Neural cell (in vitro differentiated cells): ENCODE data around the gene RALB. TPM values are rescaled to one million over a fixed set of nuclear protein-coding genes. Genes with fewer than 3 reads are reported as not detected.

Source experiments
- H2AFZ ChIP-seq: fragments of 200-600, 300-800 bp; sonication (generic), shearing (Covaris generic); 2 replicates; pipeline ENCODE4 v1.6.0; 2014; ENCODE audit warnings: low read depth, mild to moderate bottlenecking, antibody characterized with exemption, low read length, moderate library complexity
- H3F3A ChIP-seq: fragments of 200-600 bp; shearing (Covaris generic); 2 replicates; pipeline ENCODE4 v1.6.1; 2016; ENCODE audit warnings: mild to moderate bottlenecking, moderate library complexity, mixed read lengths, antibody characterized with exemption, low read length; ENCODE audit not compliant: insufficient read depth, poor library complexity, severe bottlenecking
- H3K27ac ChIP-seq: fragments of 200-600, 300-800 bp; sonication (generic), shearing (Covaris generic); 2 replicates; pipeline ENCODE4 v1.5.1; 2014; ENCODE audit warnings: mild to moderate bottlenecking, low read length, moderate library complexity
- H3K27me3 ChIP-seq: fragments of 300-800, 200-600 bp; sonication (generic), shearing (Covaris generic); 2 replicates; pipeline ENCODE4 v1.6.0; 2014; ENCODE audit warnings: mild to moderate bottlenecking, low read depth, low read length, moderate library complexity; ENCODE audit not compliant: insufficient read depth
- H3K36me3 ChIP-seq: fragments of 300-800, 200-600 bp; sonication (generic), shearing (Covaris generic); 2 replicates; pipeline ENCODE4 v1.5.1; 2014; ENCODE audit warnings: mild to moderate bottlenecking, antibody characterized with exemption, low read length, moderate library complexity; ENCODE audit not compliant: insufficient read depth
- H3K4me2 ChIP-seq: fragments of 300-800, 200-600 bp; sonication (generic), shearing (Covaris generic); 2 replicates; pipeline ENCODE4 v1.6.0; 2014; ENCODE audit warnings: mild to moderate bottlenecking, low read length
- H3K4me3 ChIP-seq: fragments of 300-800, 200-600 bp; sonication (generic), shearing (Covaris generic); 2 replicates; pipeline ENCODE4 v1.5.1; 2014; ENCODE audit warnings: mild to moderate bottlenecking, low read length, moderate library complexity
- H3K79me2 ChIP-seq: fragments of 200-600 bp; shearing (Covaris generic); replicated peaks from 2 replicates; pipeline ENCODE4 v1.6.0; 2014; ENCODE audit warnings: mild to moderate bottlenecking, low read length, moderate library complexity; ENCODE audit not compliant: insufficient read depth
- H3K9ac ChIP-seq: fragments of 300-800, 200-600 bp; sonication (generic), shearing (Covaris generic); 2 replicates; pipeline ENCODE4 v1.6.1; 2016; ENCODE audit warnings: mild to moderate bottlenecking, low read length, mixed read lengths
- H3K9me2 ChIP-seq: fragments of 200-600 bp; shearing (Covaris generic); 2 replicates; pipeline ENCODE4 v1.6.1; 2016; ENCODE audit warnings: mild to moderate bottlenecking, low read length, mixed read lengths; ENCODE audit not compliant: insufficient read depth
- H3K9me3 ChIP-seq: fragments of 200-600, 300-800 bp; sonication (generic), shearing (Covaris generic); 2 replicates; pipeline ENCODE4 v1.6.1; 2016; ENCODE audit warnings: mild to moderate bottlenecking, mixed run types, low read length, moderate library complexity, mixed read lengths
- H4K20me1 ChIP-seq: fragments of 200-600 bp; shearing (Covaris generic); 2 replicates; pipeline ENCODE4 v1.6.1; 2016; ENCODE audit warnings: mild to moderate bottlenecking, mixed run types; ENCODE audit not compliant: insufficient read depth
- EP300 ChIP-seq: fragments of 450-650 bp; conservative IDR thresholded peaks from 2 replicates; pipeline ENCODE4 v1.6.1; 2014; ENCODE audit warnings: antibody characterized with exemption, mild to moderate bottlenecking, moderate library complexity; ENCODE audit not compliant: poor library complexity, severe bottlenecking
- EZH2 ChIP-seq: fragments of 200-600, 300-800 bp; shearing (Covaris generic), sonication (generic); IDR thresholded peaks from 2 replicates; pipeline ENCODE4 v1.6.1; 2014; ENCODE audit warnings: antibody characterized with exemption, low read length, borderline replicate concordance, mild to moderate bottlenecking; ENCODE audit not compliant: insufficient read depth, poor library complexity, severe bottlenecking
- MXI1 ChIP-seq: fragments of 450-650 bp; conservative IDR thresholded peaks from 2 replicates; pipeline ENCODE4 v1.6.1; 2014; ENCODE audit warnings: antibody characterized with exemption, mild to moderate bottlenecking; ENCODE audit not compliant: poor library complexity, severe bottlenecking
- POLR2AphosphoS5 ChIP-seq: IDR thresholded peaks from 2 replicates; pipeline ENCODE4 v1.6.1; 2012
- RAD21 ChIP-seq: fragments of 450-650 bp; conservative IDR thresholded peaks from 2 replicates; pipeline ENCODE4 v1.6.1; 2014; ENCODE audit warnings: antibody characterized with exemption, mild to moderate bottlenecking, moderate library complexity
- SMC3 ChIP-seq: fragments of 450-650 bp; conservative IDR thresholded peaks from 2 replicates; pipeline ENCODE4 v1.6.1; 2014; ENCODE audit warnings: antibody characterized with exemption, mild to moderate bottlenecking, moderate library complexity; ENCODE audit not compliant: poor library complexity
- TAF1 ChIP-seq: IDR thresholded peaks from 2 replicates; pipeline ENCODE4 v1.6.1; 2012; ENCODE audit warnings: low read depth
- polyA plus RNA-seq: library from polyadenylated mRNA; depleted of rRNA; stranded (reverse); fragments of >200 nt; gene quantifications from 2 replicates; pipeline ENCODE4 v1.2.3, GENCODE V29; 2014
- TF ChIP-seq, protein P1 (sequence below): IDR thresholded peaks from 2 replicates; pipeline ENCODE4 v1.6.1; 2012; ENCODE audit warnings: borderline replicate concordance
- TF ChIP-seq, protein P2 (sequence below): fragments of 450-650 bp; IDR thresholded peaks from 2 replicates; pipeline ENCODE4 v1.5.1; 2014; ENCODE audit warnings: antibody characterized with exemption, mild to moderate bottlenecking, moderate library complexity; ENCODE audit not compliant: poor library complexity, severe bottlenecking

RALB gene
- polyA plus RNA-seq, 1 donor from 2014 or later = 50.6 TPM

DNA sequence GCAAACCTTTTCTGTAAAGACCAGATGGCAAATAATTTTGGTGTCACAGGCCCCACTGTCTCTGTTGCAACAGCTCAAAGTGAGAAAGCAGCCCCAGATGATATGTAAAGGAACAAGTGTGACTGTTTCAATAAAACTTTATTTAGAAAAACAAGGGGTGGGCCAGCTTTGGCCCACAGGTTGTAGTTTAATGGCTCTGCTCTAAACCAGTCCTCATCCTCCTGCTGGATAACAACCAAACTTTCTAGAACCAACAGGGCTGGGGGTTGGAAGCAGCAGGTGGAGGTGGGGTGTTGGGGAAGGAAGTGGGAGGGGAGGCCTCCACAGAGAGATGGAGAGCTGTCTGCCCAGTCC, 64.5 kb downstream of the RALB start:
- Histone ChIP-seq H3K9me3 (no peaks in the 10 kb centered on the region), H3K9ac (no peak overlapping the region), H3K79me2 (no peaks in the 10 kb centered on the region), H3K36me3 (no peaks in the 10 kb centered on the region), H2AFZ (no peak overlapping the region), H3F3A (no peaks in the 10 kb centered on the region), H4K20me1 (no peaks in the 10 kb centered on the region), H3K4me2 (no peak overlapping the region), H3K27ac (no peak overlapping the region), H3K27me3 (peaks cover 5% of the 10 kb centered on the region), H3K4me3 (no peak overlapping the region), H3K9me2 (no peaks in the 10 kb centered on the region)
- TF ChIP-seq, protein P1, sequence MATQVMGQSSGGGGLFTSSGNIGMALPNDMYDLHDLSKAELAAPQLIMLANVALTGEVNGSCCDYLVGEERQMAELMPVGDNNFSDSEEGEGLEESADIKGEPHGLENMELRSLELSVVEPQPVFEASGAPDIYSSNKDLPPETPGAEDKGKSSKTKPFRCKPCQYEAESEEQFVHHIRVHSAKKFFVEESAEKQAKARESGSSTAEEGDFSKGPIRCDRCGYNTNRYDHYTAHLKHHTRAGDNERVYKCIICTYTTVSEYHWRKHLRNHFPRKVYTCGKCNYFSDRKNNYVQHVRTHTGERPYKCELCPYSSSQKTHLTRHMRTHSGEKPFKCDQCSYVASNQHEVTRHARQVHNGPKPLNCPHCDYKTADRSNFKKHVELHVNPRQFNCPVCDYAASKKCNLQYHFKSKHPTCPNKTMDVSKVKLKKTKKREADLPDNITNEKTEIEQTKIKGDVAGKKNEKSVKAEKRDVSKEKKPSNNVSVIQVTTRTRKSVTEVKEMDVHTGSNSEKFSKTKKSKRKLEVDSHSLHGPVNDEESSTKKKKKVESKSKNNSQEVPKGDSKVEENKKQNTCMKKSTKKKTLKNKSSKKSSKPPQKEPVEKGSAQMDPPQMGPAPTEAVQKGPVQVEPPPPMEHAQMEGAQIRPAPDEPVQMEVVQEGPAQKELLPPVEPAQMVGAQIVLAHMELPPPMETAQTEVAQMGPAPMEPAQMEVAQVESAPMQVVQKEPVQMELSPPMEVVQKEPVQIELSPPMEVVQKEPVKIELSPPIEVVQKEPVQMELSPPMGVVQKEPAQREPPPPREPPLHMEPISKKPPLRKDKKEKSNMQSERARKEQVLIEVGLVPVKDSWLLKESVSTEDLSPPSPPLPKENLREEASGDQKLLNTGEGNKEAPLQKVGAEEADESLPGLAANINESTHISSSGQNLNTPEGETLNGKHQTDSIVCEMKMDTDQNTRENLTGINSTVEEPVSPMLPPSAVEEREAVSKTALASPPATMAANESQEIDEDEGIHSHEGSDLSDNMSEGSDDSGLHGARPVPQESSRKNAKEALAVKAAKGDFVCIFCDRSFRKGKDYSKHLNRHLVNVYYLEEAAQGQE = no peak
- TF ChIP-seq TAF1 (no peak), EP300 (no peak), EZH2 (no peak), SMC3 (no peak), MXI1 (no peak), RAD21 (no peak), POLR2AphosphoS5 (no peak)
- TF ChIP-seq, protein P2, sequence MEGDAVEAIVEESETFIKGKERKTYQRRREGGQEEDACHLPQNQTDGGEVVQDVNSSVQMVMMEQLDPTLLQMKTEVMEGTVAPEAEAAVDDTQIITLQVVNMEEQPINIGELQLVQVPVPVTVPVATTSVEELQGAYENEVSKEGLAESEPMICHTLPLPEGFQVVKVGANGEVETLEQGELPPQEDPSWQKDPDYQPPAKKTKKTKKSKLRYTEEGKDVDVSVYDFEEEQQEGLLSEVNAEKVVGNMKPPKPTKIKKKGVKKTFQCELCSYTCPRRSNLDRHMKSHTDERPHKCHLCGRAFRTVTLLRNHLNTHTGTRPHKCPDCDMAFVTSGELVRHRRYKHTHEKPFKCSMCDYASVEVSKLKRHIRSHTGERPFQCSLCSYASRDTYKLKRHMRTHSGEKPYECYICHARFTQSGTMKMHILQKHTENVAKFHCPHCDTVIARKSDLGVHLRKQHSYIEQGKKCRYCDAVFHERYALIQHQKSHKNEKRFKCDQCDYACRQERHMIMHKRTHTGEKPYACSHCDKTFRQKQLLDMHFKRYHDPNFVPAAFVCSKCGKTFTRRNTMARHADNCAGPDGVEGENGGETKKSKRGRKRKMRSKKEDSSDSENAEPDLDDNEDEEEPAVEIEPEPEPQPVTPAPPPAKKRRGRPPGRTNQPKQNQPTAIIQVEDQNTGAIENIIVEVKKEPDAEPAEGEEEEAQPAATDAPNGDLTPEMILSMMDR = no peak

DNA sequence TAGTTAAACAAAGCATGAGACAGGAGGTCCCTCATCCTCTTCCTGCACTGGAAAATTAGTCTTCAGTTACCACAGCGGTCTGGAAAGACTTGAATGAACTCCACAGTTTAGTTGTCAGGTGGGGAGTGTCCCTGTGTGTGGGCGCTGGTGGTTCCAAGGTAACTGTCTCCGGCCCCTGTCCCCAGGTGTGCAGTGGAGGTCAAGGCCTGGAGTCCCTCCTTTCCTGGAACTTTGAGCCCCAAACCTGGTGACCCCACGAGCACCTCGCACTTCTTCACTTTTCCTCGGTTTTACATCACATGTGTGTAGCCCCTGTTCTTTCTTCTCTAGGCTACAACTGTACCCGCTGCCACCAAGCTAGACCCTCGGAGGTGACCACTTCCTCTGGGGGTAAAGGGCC, 65.3 kb downstream of the RALB start:
- Histone ChIP-seq H3K79me2 (no peaks in the 10 kb centered on the region), H3K4me3 (no peak overlapping the region), H3K27ac (no peak overlapping the region), H3K9ac (no peak overlapping the region), H2AFZ (no peak overlapping the region), H3K9me2 (no peaks in the 10 kb centered on the region), H3K36me3 (no peaks in the 10 kb centered on the region), H3K9me3 (no peaks in the 10 kb centered on the region), H3F3A (no peaks in the 10 kb centered on the region), H3K27me3 (peaks cover 5% of the 10 kb centered on the region), H3K4me2 (no peak overlapping the region), H4K20me1 (no peaks in the 10 kb centered on the region)
- TF ChIP-seq TAF1 (no peak), EP300 (no peak)
- TF ChIP-seq, protein P1 = no peak
